KMS-11 (cell line): ENCODE data around the gene CX3CL1.

Source experiments
- H2AFZ ChIP-seq: fragments of 200-600 bp; sonication (generic); 2 replicates; pipeline ENCODE4 v1.6.1; 2016; ENCODE audit warnings: antibody characterized with exemption, mixed run types, low read depth
- H3K27ac ChIP-seq: fragments of 200-600 bp; sonication (generic); 2 replicates; pipeline ENCODE4 v1.6.1; 2016; ENCODE audit warnings: mild to moderate bottlenecking, mixed run types
- H3K27me3 ChIP-seq: fragments of 200-600 bp; sonication (generic); 2 replicates; pipeline ENCODE4 v1.6.1; 2017; ENCODE audit warnings: mild to moderate bottlenecking, low read depth, mixed run types, moderate library complexity; ENCODE audit not compliant: insufficient read depth
- H3K36me3 ChIP-seq: fragments of 200-600 bp; sonication (generic); 2 replicates; pipeline ENCODE4 v1.6.1; 2017; ENCODE audit warnings: mild to moderate bottlenecking, mixed run types; ENCODE audit not compliant: insufficient read depth
- H3K4me1 ChIP-seq: fragments of 200-600 bp; sonication (generic); 2 replicates; pipeline ENCODE4 v1.6.1; 2016; ENCODE audit warnings: mild to moderate bottlenecking, low read depth, mixed run types; ENCODE audit not compliant: poor library complexity, severe bottlenecking
- H3K4me2 ChIP-seq: fragments of 200-600 bp; sonication (generic); 2 replicates; pipeline ENCODE4 v1.7.0; 2016; ENCODE audit warnings: mild to moderate bottlenecking, mixed run types
- H3K4me3 ChIP-seq: fragments of 200-600 bp; sonication (generic); IDR thresholded peaks from 2 replicates; pipeline ENCODE4 v1.6.1; 2017; ENCODE audit warnings: low read depth, low read length, mixed read lengths; ENCODE audit not compliant: insufficient read depth
- H3K79me2 ChIP-seq: fragments of 200-600 bp; sonication (generic); 2 replicates; pipeline ENCODE4 v1.6.1; 2016; ENCODE audit warnings: low read depth, mixed run types; ENCODE audit not compliant: insufficient read depth
- H3K9ac ChIP-seq: fragments of 200-600 bp; sonication (generic); 2 replicates; pipeline ENCODE4 v1.6.1; 2016; ENCODE audit warnings: mild to moderate bottlenecking, mixed run types
- H4K20me1 ChIP-seq: fragments of 200-600 bp; sonication (generic); 2 replicates; pipeline ENCODE4 v1.6.1; 2016; ENCODE audit warnings: mild to moderate bottlenecking, mixed run types; ENCODE audit not compliant: insufficient read depth
- TF ChIP-seq, protein P1 (sequence below): fragments of 200-600 bp; sonication (generic); conservative IDR thresholded peaks from 2 replicates; pipeline ENCODE4 v1.6.1; 2017; ENCODE audit warnings: low read depth, mild to moderate bottlenecking, antibody characterized with exemption, low read length, moderate library complexity, mixed read lengths

CX3CL1 gene

DNA sequence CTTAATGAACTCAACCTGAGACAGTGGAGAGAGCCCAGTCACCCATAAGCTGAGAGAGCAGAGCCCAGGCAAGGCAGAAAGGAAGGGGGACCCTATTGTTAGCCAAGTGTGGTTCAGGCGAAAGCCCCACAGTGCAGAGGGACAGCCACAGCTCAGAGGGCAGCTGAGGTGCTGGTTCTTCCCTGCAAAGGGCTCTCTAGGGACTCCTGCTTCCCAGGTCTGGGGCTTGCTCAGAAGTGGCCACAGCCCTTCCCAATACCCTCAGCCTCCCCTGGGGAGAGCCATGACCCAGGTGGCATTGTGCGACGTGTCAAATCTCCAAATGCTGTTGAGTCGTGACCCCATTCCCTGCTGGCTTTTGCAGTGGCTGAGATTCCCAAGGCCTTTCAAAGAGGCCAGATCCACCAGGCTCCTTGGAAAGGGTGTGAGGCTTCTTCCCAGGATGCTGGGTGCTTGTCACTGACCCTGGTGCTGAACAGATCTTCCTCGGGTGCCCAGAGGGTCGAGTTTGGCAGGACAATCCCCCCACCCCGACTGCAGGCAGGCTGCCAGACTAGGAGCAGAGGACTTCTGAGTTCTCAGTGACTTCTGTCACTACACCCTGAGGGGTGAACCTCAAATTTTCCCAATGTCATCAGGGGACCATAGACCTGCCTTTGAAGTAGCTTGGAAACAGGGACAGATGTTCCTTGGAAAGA is 29.8 kb downstream of the CX3CL1 start:
- H3K4me1 ChIP-seq, result no peaks in the 10 kb centered on the region
- H3K27ac ChIP-seq, result no peak overlapping the region
- TF ChIP-seq, protein P1, sequence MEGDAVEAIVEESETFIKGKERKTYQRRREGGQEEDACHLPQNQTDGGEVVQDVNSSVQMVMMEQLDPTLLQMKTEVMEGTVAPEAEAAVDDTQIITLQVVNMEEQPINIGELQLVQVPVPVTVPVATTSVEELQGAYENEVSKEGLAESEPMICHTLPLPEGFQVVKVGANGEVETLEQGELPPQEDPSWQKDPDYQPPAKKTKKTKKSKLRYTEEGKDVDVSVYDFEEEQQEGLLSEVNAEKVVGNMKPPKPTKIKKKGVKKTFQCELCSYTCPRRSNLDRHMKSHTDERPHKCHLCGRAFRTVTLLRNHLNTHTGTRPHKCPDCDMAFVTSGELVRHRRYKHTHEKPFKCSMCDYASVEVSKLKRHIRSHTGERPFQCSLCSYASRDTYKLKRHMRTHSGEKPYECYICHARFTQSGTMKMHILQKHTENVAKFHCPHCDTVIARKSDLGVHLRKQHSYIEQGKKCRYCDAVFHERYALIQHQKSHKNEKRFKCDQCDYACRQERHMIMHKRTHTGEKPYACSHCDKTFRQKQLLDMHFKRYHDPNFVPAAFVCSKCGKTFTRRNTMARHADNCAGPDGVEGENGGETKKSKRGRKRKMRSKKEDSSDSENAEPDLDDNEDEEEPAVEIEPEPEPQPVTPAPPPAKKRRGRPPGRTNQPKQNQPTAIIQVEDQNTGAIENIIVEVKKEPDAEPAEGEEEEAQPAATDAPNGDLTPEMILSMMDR, result no peak
- H2AFZ ChIP-seq, result no peak overlapping the region
- H3K36me3 ChIP-seq, result no peaks in the 10 kb centered on the region
- no peak overlapping the region for H3K4me2 ChIP-seq
- no peaks in the 10 kb centered on the region for H3K79me2 ChIP-seq
- H3K9ac ChIP-seq, result no peak overlapping the region
- 0 out of 2 replicates have a peak, but pooled peaks cover 2% of the 10 kb centered on the region for H3K27me3 ChIP-seq
- no peaks in the 10 kb centered on the region for H4K20me1 ChIP-seq
- no peak overlapping the region for H3K4me3 ChIP-seq

DNA sequence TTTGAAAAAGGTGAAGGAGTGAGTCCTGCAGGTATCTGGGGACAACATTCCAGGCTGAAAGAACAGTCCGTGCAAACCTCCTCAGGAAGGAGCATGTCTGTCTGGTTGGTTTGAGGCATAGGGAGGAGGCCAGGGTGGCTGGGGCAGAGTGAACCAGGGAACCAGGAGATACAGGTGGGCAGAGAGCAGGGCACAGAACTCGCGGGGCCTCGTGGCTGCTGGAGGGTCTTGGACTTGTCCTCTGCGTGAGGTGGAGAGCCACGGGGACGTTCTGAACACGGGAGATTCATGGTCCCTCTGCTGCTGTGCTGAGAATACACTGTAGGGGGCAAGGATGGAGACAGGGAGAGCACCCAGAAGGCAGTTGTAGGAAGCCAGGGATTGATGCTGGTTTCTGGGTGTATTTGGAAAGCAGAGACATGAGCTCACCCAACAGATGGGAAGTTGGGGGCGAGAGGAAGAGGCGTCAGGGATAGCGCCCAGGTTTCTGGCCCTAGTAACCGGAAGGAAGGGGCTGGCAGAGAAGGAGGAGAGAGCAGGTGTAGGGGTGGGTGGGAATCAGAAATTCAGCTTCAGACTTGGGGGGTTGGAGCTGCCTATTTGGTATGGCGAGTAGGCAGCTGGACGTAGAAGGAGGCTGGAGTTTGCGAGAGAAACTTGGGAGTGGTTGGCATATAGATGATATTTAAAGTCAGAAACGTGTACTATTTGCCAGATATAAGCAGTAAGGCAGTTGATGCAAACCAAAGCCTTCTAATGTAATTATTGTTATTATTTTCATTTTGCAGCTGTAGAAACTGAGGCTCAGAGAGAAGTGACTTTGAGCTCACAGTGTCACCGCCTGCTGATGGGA is 31.9 kb downstream of the CX3CL1 start, which contains the start of gene CCL17:
TSS of gene CCL17 (plus strand) at position 803 of the 853 bp plus-strand sequence. CDS start 9,166 bp downstream, outside the sequence.
- 0 out of 2 replicates have a peak, but pooled peaks cover 2% of the 10 kb centered on the region for H3K27me3 ChIP-seq
- no peaks in the 10 kb centered on the region for H3K36me3 ChIP-seq
- H3K4me3 ChIP-seq, result no peak within 1 kb of the TSS
- no peaks in the 10 kb centered on the region for H3K79me2 ChIP-seq
- TF ChIP-seq, protein P1, result no peak
- no peak within 1 kb of the TSS for H3K4me2 ChIP-seq
- H4K20me1 ChIP-seq, result no peaks in the 10 kb centered on the region
- H3K9ac ChIP-seq, result no peak within 1 kb of the TSS
- no peak within 1 kb of the TSS for H3K27ac ChIP-seq
- H3K4me1 ChIP-seq, result no peaks in the 10 kb centered on the region
- no peak within 1 kb of the TSS for H2AFZ ChIP-seq

DNA sequence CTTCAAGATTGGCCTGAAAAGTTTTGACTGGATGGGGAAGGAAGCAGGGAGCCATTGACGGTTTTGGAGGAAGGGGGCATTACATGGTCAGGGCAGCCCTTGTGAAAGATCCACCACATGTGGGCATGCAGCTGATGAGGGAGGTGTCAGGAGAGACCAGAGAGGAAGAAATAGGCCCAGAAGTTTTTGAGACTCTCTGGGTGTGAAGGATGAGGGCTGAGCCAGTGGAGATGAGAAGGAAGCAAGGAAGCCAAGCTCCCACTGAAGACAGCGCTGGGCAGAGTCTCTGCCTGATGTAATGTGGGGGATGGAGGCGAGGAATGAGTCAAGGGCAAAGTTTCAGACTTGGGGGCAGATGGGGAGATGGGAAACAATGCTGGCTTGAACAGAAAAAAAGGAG is 32.8 kb downstream of the CX3CL1 start:
- Histone ChIP-seq H3K79me2 (no peaks in the 10 kb centered on the region), H3K4me1 (no peaks in the 10 kb centered on the region), H3K4me2 (no peak overlapping the region), H3K4me3 (no peak overlapping the region), H3K27me3 (peaks cover 2% of the 10 kb centered on the region; the same call in 1 of the 2 replicates), H4K20me1 (no peaks in the 10 kb centered on the region), H3K9ac (no peak overlapping the region), H3K36me3 (no peaks in the 10 kb centered on the region), H3K27ac (no peak overlapping the region), H2AFZ (no peak overlapping the region)
- TF ChIP-seq, protein P1, result no peak

DNA sequence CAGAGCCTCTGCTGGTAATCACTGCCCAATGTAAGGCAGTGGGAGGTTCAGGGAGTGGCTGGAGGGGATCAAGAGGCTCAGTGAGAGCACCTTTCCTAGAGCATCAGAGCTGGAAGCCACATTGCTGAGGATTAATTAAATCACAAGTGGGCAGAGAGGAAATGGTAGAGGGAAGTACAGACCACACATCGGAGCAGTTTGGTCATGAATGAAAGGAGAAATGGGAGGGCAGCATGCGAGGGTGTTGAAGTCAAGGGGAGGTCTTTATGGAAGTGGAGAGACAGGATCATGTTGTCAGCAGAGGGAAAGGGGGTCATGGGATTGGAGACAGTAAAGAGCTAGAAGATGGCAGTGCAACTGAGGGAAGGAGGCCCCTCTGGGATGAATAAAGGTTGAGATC is 34.6 kb downstream of the CX3CL1 start:
- Histone ChIP-seq H3K4me1 (no peaks in the 10 kb centered on the region), H4K20me1 (no peaks in the 10 kb centered on the region), H3K36me3 (no peaks in the 10 kb centered on the region), H3K4me3 (no peak overlapping the region), H2AFZ (no peak overlapping the region), H3K9ac (no peak overlapping the region), H3K27ac (no peak overlapping the region), H3K79me2 (no peaks in the 10 kb centered on the region), H3K4me2 (no peak overlapping the region), H3K27me3 (peaks cover 2% of the 10 kb centered on the region; the same call in 1 of the 2 replicates)
- TF ChIP-seq, protein P1, result no peak
